OCI-LY7 (cell line): ENCODE measurements around the gene NELL1. TPM values are rescaled to one million over a fixed set of nuclear protein-coding genes. Genes with fewer than 3 reads are reported as not detected.

Experiments
- BruUV-seq: library from RNA; stranded (reverse); fragments of 400-500 nt; replicated peaks from 2 replicates; lab custom pipeline; 2021; lab: Mats Ljungman, UMichigan
- CTCF ChIA-PET: fragments of 300-600 bp; sonication (Branson Sonifier 250); formaldehyde crosslinking; loops from one replicate; lab custom pipeline; 2022; ENCODE audit warnings: antibody characterized with exemption; ENCODE audit not compliant: unreplicated experiment; lab: Charles Lee
- POLR2A ChIA-PET: fragments of 300-600 bp; sonication (Branson Sonifier 250); formaldehyde crosslinking; loops from one replicate; lab custom pipeline; 2022; ENCODE audit warnings: antibody characterized with exemption; lab: Charles Lee
- DNase-seq: peaks from one replicate; pipeline ENCODE4 v3.0.0-alpha.2; 2015; ENCODE audit warnings: low spot score
- H2AFZ ChIP-seq: fragments of 200-600 bp; sonication (generic), shearing (Covaris generic); 2 replicates; pipeline ENCODE4 v1.6.1; 2014; ENCODE audit warnings: mild to moderate bottlenecking, antibody characterized with exemption, low read length, moderate library complexity
- H3K27ac ChIP-seq: fragments of 200-600 bp; sonication (generic); 2 replicates; pipeline ENCODE4 v1.5.1; 2014; ENCODE audit warnings: mixed run types, low read depth, mild to moderate bottlenecking, moderate library complexity, low read length, inconsistent platforms; ENCODE audit not compliant: poor library complexity, severe bottlenecking
- H3K36me3 ChIP-seq: fragments of 200-600 bp; sonication (generic); 2 replicates; pipeline ENCODE4 v1.6.1; 2014; ENCODE audit warnings: mild to moderate bottlenecking, antibody characterized with exemption, low read length, moderate library complexity, mixed read lengths; ENCODE audit not compliant: insufficient read depth
- H3K4me1 ChIP-seq: fragments of 200-600 bp; sonication (generic); 2 replicates; pipeline ENCODE4 v1.5.1; 2014; ENCODE audit warnings: mild to moderate bottlenecking, low read length; ENCODE audit not compliant: insufficient read depth, poor library complexity, severe bottlenecking
- H3K4me2 ChIP-seq: fragments of 200-600 bp; sonication (generic); 2 replicates; pipeline ENCODE4 v1.6.1; 2014; ENCODE audit warnings: mild to moderate bottlenecking, low read length
- H3K4me3 ChIP-seq: fragments of 200-600 bp; sonication (generic); 2 replicates; pipeline ENCODE4 v1.5.1; 2014; ENCODE audit warnings: mild to moderate bottlenecking, low read depth, low read length; ENCODE audit not compliant: poor library complexity, severe bottlenecking
- H3K79me2 ChIP-seq: fragments of 200-600 bp; sonication (generic); 2 replicates; pipeline ENCODE4 v1.6.1; 2016; ENCODE audit warnings: low read depth, mild to moderate bottlenecking, low read length, moderate library complexity, mixed read lengths; ENCODE audit not compliant: insufficient read depth
- H3K9me2 ChIP-seq: fragments of 200-600 bp; sonication (generic); 2 replicates; pipeline ENCODE4 v1.6.1; 2016; ENCODE audit warnings: mild to moderate bottlenecking, low read length, mixed read lengths; ENCODE audit not compliant: insufficient read depth
- H3K9me3 ChIP-seq: fragments of 200-600 bp; sonication (generic); 2 replicates; pipeline ENCODE4 v1.6.1; 2014; ENCODE audit warnings: mild to moderate bottlenecking, mixed run types, low read length, mixed read lengths
- H4K20me1 ChIP-seq: fragments of 200-600 bp; sonication (generic); 2 replicates; pipeline ENCODE4 v1.6.1; 2014; ENCODE audit warnings: mild to moderate bottlenecking, antibody characterized with exemption, low read length, moderate library complexity, mixed read lengths; ENCODE audit not compliant: insufficient read depth
- EZH2phosphoT487 ChIP-seq: fragments of 200-600 bp; sonication (generic); IDR thresholded peaks from 2 replicates; pipeline ENCODE4 v1.6.1; 2018; ENCODE audit warnings: low read depth, borderline replicate concordance, mild to moderate bottlenecking, mixed run types, antibody characterized with exemption, low read length, moderate library complexity, mixed read lengths
- intact Hi-C: fragments of 100-400 bp; cut with micrococcal nuclease; formaldehyde crosslinking; loops from one replicate; pipeline ENCODE4 v1.10.0; 2022; ENCODE audit not compliant: unreplicated experiment
- total RNA-seq, 2 experiments: library from RNA; depleted of rRNA in 1 of 2; stranded (reverse); fragments of >200 nt in 1 of 2; shearing (Covaris generic) in 1 of 2; gene quantifications; 2 replicates each; pipeline ENCODE4 v1.2.3, GENCODE V29; 2014 to 2022
- TF ChIP-seq, protein P1 (sequence below): fragments of 200-600 bp; sonication (generic); conservative IDR thresholded peaks from 2 replicates; pipeline ENCODE4 v1.5.1; 2014; ENCODE audit warnings: mild to moderate bottlenecking, antibody characterized with exemption, low read length, moderate library complexity, mixed read lengths

Gene NELL1
- total RNA-seq, 2 experiments from 2014 or later: not detected

GRCh38 chr11:20873054-20873453, 203.7 kb downstream of the NELL1 start:
- H3K9me2 ChIP-seq: no peaks in the 10 kb centered on the region
- DNase-seq: peak; percentile 24
- H3K4me3 ChIP-seq: no peak overlapping the region
- intact Hi-C loops: no loop called here
- BruUV-seq: no TSS peak
- no peak overlapping the region for H3K27ac ChIP-seq
- H3K9me3 ChIP-seq: no peaks in the 10 kb centered on the region
- no peaks in the 10 kb centered on the region for H3K4me1 ChIP-seq
- ChIA-PET CTCF (no interaction called here), POLR2A (no interaction called here)
- H4K20me1 ChIP-seq: no peaks in the 10 kb centered on the region
- no peaks in the 10 kb centered on the region for H3K79me2 ChIP-seq
- TF ChIP-seq EZH2phosphoT487: no peak
- TF ChIP-seq, protein P1, sequence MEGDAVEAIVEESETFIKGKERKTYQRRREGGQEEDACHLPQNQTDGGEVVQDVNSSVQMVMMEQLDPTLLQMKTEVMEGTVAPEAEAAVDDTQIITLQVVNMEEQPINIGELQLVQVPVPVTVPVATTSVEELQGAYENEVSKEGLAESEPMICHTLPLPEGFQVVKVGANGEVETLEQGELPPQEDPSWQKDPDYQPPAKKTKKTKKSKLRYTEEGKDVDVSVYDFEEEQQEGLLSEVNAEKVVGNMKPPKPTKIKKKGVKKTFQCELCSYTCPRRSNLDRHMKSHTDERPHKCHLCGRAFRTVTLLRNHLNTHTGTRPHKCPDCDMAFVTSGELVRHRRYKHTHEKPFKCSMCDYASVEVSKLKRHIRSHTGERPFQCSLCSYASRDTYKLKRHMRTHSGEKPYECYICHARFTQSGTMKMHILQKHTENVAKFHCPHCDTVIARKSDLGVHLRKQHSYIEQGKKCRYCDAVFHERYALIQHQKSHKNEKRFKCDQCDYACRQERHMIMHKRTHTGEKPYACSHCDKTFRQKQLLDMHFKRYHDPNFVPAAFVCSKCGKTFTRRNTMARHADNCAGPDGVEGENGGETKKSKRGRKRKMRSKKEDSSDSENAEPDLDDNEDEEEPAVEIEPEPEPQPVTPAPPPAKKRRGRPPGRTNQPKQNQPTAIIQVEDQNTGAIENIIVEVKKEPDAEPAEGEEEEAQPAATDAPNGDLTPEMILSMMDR: peak; percentile 71
- H3K4me2 ChIP-seq: no peak overlapping the region
- no peaks in the 10 kb centered on the region for H3K36me3 ChIP-seq
- no peak overlapping the region for H2AFZ ChIP-seq

DNA sequence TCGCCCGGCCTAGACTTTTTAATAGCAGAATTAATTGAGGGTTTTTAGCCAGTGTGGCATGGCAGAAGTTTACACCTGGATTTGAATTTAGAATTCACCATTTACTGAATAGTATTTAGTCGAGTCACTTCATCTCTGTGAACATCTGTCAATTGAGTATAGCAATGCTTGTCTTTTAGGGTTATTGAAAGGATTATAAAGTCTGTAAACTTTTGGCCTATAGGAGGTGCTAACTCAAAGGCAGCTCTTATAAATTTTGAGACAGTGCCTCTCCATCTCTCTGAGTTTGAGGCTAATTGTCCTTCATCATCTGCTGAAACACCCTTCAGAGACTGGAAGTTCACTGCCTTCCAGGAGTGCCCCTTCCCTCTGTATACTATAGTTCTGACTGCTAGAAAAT, 205.0 kb downstream of the NELL1 start:
- ChIA-PET CTCF (no interaction called here), POLR2A (no interaction called here)
- Histone ChIP-seq H3K9me2 (no peaks in the 10 kb centered on the region), H3K79me2 (no peaks in the 10 kb centered on the region), H3K36me3 (no peaks in the 10 kb centered on the region), H3K4me1 (no peaks in the 10 kb centered on the region), H3K4me3 (no peak overlapping the region), H4K20me1 (no peaks in the 10 kb centered on the region), H3K9me3 (no peaks in the 10 kb centered on the region), H3K4me2 (no peak overlapping the region), H2AFZ (no peak overlapping the region), H3K27ac (no peak overlapping the region)
- no TSS peak for BruUV-seq
- no peak for DNase-seq
- intact Hi-C loops: no loop called here
- no peak for TF ChIP-seq EZH2phosphoT487
- TF ChIP-seq, protein P1: no peak

DNA sequence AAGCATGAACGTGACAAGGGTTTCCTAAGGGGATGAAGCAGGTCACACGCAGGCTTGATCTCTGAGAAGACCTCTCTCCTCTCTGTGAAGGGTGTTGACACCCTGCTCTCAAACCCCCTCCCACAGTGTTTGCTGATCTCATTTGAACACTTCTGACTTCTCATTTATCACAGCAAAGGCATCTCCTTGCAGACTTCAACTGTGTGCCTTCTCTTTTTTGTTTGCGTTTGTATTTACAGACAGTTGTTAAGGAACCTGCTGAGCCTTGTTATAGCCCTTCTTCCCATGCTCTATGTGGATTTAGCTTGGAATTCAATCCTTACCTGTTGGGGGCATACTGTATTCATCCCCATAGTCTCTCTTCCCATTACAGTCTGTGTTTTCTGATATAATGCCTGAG, 206.5 kb downstream of the NELL1 start:
- no peak overlapping the region for H3K4me3 ChIP-seq
- DNase-seq: no peak
- H2AFZ ChIP-seq: no peak overlapping the region
- H3K4me2 ChIP-seq: no peak overlapping the region
- no peaks in the 10 kb centered on the region for H3K9me2 ChIP-seq
- ChIA-PET CTCF (no interaction called here), POLR2A (no interaction called here)
- no peaks in the 10 kb centered on the region for H3K36me3 ChIP-seq
- H3K27ac ChIP-seq: no peak overlapping the region
- H3K4me1 ChIP-seq: no peaks in the 10 kb centered on the region
- BruUV-seq: no TSS peak
- H3K9me3 ChIP-seq: no peaks in the 10 kb centered on the region
- no peaks in the 10 kb centered on the region for H3K79me2 ChIP-seq
- H4K20me1 ChIP-seq: no peaks in the 10 kb centered on the region
- intact Hi-C loops: no loop called here
- TF ChIP-seq, protein P1: no peak
- TF ChIP-seq EZH2phosphoT487: no peak
